Activated T-helper 1 cell treated with Interleukin-2 at 50 U/mL for 16 hours (primary cell): ENCODE data around the gene USP6NL.

Experiments used
- DNase-seq: peaks from one replicate; pipeline ENCODE4 v3.0.0-alpha.2; 2020; ENCODE audit warnings: low read depth

Gene USP6NL

DNA sequence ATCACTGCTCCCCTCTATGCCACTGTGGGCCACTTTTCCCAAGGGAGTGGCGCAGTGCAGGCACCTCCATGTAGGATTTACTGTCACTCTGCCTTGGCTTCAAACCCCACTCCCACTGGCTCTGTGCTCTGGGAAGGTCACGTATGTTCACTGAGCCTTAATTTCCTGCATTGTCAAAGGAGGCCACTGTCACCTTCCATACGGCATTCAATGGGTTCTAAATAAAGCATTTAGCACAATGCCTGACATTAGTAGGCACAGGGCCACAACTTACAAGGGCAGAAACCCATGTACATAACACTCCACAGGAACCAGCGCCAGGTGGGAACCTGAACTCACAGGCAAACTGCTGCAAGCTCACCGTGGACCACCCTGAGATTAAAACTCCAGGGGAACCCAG, 196.4 kb downstream of the USP6NL start:
- DNase-seq = no peak

DNA sequence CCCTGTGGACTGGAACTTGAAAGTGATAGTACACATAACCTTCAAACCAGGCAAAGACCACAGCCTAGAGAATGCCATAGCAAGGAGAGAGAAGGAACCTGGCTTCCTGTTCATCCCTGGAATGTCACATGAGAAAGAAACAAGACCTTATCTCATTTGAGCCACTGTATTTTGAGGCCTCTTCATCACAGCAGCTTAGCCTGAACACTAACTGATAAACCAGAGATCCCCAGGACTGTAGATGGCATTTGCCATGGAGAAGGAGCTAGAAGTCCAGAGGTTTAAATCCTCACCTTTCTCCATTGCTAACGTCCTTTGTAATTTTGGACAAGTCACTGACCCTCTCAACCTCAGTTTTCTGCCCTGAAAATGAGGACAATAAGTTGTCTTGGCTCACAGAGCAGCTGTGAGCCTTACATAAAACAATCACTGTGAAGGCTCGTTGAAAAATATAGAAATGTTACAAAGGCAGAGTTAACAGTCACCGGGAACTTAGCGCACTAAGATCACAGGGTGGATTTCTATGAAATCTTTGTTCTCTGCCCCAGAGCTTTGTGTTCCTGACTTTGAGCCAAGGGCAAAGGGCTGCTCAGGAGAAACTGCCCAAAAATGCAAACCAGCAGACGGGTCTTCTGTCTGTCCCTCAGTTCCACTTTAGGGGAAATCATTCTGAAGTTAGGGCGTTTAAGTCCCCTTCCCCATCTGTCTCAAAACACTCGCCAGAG, 197.0 kb downstream of the USP6NL start:
- DNase-seq = no peak

DNA sequence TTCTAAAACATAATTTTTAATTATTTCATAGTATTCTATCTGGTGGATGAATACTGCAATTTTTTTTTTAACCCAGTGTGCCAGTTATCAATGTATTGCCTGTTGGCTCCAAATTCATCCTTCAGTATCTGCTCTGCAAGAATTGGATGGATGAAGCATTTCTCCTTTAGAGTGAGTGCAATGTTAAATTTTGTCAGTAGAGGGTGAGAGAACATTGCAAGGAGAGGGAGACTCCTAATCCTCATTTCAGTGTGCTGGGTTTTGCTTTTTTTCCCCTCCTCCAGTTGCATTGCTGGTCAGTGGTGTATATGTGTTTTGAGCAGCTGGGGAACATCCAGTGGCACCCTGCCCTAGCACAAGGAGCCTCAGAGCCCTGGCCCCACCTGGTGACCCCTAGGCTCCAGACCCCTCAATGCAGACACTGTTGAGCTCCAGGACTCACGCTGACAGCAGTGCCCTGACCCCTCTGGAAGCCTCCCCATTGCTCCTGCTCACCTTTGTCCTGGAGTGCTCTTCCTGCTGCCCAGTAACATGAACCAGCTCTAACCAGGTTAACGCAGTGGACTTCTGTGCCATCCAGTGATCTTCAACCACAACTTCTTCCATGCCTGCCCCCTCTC, 199.4 kb downstream of the USP6NL start:
- DNase-seq = no peak

DNA sequence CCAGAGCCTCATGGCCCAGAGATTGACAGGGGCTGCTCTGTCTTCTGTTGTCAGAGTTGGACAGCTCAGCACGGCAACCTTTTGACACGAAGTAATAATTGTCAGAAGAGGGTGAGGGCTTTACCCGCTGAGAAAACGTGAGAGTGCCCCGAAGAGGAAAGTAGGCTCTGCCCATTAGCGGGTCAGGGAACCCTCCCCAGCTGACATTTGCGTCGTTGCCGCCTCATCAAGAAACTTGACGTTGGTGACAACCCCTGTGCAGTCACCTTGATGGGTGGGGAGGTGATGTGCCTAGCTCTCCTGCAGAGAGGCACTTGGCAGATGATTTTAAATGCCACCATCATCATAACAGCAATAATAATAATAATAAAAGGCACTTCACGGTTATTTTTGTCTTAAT, 202.1 kb downstream of the USP6NL start:
- no peak for DNase-seq

DNA sequence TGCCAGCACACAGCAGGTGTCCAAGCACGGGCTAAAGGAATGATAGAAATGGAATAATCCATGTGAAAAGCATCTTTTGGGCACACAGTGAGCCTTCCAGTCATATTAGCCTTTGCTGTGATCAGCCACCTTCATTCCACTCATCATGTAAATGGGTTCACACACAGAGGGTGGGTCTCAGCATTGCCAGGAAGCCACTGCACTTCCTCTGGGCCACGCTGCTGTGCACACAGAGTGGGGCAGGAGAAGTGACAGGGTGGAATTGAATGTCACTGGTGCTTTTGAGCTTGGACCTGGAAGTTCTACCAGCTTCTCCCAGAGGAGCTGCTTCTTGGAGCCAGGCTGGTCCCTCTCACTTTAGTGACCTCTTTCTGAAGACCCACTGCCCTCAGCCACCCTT, 203.5 kb downstream of the USP6NL start:
- no peak for DNase-seq

DNA sequence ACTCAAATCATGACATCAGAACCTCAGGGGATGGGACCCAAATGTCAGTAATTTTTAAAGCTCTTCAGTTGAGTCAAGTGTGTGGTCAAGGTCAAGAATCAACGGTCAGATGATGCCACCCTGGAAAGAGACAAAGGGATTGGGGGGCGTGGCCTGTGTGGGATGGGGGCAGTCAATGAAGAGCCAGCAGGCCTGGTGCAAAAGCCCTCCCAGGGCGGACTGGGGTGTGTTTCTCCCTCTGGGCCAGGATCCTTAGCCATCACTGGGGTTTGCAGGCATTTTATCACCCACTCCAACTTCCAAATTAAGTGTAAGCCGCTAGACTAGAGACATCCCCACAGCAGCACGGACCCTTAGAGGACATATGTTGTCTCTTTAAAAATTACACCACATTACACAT, 204.7 kb downstream of the USP6NL start:
- no peak for DNase-seq

DNA sequence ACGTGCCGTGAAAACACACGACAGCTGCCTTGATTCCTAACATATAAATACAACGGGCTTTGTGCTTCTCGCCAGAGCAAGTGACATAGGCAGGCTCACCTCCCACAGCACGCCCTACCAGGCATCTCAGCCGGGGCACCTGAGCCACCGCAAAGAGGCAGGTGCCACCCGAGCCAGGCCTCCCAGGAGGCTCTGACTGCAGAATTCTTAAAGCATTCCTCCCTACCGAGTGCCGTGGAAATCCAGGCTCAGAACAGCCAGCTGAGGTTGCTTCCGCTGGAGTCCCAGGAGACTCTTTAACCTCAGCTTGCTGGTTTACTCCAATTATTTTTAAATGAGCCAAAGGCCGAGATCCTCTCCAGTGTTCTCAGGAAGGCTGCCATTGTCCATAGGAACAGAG, 206.5 kb downstream of the USP6NL start:
- DNase-seq = no peak
